HG02678 (cell line): ENCODE results near the gene HMCN1.
"Not testable (repeated sequence)": the region's sequence is repeated elsewhere in the genome, so short reads cannot be mapped to it uniquely, and the experiment has no call there.

ENCODE experiments used
- ATAC-seq: cut with Tn5 transposase; IDR thresholded peaks from one replicate; pipeline ENCODE4 v1.9.1; 2021; ENCODE audit warnings: mild to moderate bottlenecking, moderate library complexity; ENCODE audit not compliant: unreplicated experiment

Gene HMCN1

DNA sequence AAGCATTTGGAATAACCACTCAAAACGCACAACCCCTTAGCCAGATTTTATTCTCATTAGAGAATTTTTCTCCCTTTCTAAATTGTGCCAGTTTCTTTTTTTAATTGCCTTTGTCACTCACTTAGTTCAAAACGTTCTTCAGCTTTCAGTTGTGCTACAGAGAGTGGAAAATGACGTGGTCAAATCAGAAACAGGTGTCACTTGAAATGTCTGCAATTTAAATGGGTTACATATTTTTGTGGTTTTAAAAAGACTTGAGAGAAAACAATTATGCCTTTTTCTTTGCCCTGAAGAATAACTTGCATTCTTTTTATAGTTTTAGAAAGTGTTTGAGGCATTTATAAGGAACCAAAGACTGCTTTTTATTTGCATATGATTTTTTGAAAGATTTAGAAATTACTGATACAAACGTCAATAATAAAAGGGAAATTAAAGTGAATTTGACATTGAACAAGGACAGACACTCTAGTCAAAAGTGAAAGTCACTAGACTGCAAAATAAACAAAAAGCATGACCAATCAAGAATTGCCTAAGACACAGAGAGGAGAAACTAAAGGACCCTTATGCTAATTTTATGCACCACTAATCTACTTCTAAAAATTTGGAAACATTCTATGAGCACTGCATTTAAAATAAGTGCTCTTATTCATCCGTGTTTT, 449.9 kb downstream of the HMCN1 start:
- ATAC-seq: peak; percentile 67

DNA sequence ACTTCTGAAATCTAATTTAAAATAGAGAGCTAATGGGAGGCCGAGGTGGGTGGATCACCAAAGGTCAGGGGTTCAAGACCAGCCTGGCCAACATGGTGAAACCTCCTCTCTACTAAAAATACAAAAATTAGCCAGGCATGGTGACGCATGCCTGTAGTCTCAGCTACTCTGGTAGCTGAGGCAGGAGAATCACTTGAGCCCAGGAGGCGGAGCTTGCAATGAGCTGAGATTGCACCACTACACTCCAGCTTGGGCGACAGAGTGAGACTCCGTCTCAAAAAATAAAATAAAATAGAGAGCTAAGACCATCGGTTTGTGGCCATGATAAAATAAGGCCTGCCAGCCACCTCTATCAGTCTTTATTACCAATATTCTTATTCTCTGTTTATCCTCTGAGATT, 452.1 kb downstream of the HMCN1 start:
- ATAC-seq: not testable (repeated sequence)

DNA sequence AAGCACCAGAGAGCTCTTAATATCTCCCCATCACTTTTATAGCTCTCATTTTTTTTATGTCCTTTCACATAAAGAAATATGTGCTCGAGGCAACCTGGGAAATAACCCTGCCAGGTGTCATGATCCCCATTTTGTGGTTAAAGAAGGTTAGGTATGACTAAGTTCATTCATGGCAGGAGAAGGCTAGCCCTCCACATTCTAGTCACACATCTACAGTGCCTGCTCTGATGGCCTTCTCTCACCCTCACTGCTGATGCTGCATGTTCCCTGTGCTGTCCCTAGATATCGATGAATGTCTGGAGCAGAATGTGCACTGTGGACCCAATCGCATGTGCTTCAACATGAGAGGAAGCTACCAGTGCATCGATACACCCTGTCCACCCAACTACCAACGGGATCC, 453.4 kb downstream of the HMCN1 start:
- ATAC-seq: peak; percentile 59

DNA sequence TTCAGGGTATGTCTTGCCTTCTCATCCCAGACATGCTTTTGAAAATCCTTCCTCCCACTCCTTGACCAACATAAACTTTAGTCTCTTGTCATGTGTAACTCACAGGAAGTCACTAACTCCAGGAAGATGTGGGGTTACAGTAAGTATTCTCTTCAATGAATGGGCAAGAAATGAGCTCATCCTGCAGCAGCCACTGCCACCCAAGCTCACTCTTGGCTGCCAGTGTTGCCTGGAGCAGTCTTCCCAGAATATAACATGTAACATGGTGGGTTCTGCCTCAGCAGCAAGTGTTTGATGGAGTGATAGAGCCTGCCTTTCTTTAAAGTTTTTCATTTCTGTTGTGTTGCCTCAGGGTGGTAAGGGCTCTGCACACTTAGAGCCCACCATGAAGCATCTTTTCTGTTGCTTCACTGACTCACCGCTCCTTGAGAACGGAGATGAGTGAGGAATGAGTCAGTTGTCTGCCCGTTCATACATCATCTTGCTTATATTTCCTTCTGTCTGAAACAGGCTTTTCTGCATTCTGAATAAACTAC, 453.9 kb downstream of the HMCN1 start:
- peak; percentile 18 for ATAC-seq

DNA sequence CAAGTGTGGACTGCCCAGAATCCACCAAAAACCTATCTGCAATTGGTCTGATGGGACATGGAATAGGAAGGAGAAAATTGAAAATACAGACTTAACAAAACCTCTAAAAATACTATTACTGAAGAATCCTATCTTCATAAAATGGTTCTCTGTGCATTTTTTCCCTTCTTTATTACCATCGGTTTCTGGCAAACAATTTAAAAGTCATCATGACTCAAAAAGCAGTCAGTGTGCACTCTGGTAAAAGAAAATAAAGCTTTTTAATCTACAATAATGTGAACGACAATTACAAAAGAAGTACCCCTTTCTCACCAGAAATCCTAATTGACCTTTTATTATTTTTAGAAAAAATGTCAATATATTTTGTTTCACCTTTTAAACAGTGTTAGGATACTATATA, 454.5 kb downstream of the HMCN1 start:
- no peak for ATAC-seq

DNA sequence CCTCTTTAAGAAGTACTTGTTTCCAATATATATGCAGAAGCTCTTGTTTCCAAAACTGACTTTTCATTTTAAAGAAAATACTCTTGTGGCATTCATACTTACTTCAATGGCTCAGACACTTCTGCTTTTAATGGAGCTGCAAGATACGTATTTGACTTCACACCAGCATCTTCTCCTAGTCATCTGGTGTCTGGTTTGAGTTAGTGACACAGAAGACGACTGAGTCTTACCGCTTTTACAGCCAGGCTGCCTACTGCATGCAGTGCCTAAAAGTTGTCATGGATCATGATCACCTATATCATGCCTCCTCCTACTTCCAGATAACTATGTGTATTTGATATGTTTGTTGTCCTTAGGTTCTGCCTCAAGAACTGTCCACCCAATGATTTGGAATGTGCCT, 455.0 kb downstream of the HMCN1 start:
- ATAC-seq: no peak

DNA sequence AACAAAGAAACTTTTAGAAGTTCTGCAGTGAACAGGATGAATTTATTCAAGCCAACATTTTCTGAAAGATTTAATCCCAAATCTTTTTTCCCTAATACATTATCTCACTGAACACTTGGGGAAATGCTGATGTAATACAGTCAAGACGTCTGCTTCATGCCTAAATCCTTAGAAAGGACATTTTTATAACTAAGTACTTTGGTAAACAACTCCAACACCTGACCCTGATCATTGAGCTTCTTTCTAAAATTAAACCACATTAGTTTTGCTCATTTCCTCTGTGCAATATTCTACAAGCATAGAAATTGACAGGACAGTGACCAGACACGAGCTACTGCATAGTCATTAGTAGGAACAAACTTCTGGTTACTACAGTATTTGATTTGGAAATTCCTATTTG, 457.3 kb downstream of the HMCN1 start:
- ATAC-seq: no peak

DNA sequence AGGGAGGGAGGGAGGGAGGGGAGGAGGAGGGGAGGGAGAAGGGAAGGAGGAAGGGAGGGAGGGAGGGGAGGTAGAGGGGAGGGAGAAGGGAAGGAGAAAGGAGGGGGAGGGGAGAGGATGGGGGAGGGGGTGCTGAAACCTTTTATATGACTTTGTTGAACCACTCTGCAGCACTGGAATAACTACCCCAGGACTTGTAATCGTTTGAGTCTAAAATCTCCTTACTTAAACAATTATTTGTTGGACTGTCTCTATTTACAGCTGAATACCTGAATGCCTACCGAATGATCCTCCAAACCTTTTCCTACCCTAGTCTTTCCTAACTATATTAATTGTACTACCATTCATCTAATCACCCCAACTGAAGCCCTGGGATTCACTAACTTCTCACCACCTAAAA, 459.0 kb downstream of the HMCN1 start:
- no peak for ATAC-seq

DNA sequence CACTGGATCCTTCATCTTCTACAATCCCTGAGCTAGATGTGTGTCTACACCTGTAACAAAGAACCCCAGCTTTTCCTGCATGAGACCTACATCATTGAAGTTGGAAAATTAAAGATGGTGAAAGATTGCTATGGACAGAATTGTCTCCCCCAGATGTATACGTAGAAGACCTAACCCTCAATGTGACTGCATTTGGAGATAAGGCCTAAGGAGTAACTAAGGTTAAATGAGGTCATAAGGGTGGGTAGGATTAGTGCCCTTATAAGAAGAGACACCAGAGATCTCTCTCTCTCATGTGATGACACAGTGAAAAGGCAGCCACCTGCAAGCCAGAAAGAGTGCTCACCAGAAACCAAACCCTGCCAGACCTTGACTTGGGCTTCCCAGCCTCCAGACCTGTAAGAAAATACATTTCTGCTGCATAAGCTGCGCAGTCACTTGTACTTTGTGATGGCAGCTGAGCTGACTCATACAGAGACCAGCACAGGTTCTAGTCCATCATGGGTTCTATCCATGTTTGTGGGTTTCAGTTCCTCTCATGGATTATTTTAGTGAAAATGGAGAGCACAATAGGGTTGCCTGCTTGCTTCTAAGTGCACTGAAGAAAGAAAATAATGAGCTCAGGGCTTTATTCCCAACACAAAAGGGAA, 460.0 kb downstream of the HMCN1 start:
- peak; percentile 94 for ATAC-seq

DNA sequence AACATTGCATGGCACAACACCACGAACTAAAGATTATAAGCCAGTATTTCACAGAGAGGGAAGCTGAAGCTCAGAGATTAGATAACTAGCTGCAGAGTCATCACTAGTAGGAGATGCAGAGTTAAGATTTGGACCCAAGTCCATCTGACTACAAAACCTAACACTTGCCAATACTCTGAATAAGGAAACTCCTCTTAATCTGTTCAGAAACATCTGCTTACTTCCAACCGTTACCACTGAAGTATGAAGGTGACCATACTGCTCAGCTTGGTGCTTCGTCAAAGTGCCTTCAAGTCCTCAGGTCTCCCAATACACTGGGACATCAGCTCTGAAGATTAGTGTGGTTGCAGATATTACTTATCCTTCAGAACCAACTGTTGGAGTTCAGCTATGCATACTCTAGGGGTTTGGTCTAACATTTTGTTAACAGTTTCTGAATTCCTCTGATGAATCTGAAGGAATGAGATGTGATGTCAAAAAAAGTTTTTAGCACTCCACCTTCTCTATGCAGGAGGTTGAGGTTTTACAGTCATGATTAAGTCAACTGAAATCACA, 461.3 kb downstream of the HMCN1 start:
- ATAC-seq: no peak

DNA sequence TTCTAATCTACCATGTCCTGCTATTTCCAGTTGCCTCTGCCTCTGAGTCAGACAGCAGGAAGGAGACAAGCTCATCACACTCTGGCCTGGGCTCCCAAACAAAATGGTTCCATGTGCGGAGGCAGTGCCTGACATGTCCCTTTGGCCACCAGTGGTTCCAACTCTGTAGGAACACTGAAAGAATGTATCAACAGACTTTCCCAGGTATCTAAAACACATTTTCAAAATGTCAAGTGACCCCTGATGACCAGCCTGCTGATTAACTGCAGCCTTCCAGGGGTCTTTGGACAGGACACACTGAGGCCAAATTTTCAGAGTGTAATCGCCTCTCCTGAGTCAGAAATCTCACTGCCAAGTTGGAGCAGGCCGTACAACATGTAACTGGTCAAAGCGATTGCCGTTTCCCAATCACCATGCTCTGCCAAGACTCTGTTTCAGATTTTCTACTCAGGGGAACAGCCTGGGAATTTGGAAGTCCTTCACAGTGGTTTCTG, 468.1 kb downstream of the HMCN1 start:
- no peak for ATAC-seq

DNA sequence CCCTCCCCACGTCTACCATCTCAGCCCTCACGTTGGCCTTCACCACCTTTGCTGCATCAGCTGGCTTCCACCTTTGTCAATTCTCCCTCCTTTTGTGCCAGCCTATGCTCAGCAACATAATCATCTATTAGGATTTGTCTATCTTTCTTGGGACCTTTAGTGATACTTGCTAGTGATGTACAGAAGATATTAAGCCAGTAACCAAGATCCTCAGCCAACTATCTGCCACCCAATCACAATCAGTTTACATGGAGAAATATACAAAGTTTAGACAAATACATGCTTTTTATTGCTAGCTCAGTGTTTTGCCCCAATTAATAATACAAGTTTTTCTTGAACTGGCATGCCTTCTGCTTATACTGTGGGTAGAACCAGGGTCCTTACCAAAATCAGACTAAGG, 468.6 kb downstream of the HMCN1 start:
- ATAC-seq: no peak

DNA sequence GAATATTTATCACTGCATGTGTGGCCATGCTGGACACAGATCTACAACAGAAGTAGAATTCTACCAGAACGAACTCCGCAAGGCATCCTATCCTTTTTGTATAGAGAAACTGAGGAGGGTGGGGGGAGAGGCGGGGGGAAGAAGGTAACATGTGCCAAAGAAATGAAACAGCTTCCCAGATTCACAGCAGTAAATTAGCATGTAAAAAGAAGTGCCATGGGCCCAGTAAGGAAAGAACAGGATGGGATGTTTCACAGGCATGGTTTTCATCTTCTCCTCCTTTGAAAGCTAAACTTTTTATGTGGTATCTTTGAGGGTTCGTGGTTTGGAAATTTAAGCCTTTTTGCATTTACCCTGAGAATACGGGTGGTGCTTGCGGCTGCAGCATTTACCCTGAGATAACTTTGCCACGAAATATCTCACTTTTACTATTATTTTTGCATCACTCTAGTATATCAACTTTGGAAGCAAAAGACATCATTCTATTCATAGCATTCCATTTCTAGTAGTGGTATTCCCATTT, 471.9 kb downstream of the HMCN1 start:
- ATAC-seq: no peak

DNA sequence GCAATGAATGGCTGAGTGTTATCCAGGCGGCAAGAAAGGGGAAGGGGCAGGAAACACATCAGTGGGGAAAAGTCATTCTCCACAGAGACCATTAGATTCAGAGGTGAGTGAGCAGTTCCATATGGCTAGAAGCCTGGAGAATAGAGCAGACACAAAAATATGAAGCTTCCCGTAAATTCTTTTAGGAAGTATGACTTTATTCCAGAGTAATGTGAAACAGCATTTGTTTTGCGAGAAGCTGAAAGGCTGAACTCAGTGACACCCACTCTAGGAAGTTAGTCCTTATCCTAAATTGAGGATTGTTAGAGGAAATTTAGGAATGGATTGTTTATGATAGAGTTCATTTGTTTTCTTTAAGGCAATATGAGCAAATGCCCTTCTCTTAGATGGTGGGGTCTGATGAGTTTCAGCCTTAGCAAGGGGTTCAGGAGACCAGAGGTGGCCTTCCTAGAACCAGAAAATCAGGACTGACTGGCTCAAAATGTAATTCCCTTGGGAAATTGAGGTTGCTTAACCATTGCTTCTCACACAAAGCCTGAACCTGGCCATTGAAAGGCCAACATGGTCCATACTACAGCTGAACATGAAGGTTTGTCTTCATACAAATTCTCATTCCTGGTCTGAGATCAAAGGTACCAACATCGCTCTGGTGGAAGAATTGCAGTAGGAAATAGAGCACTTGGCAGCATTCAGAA, 473.3 kb downstream of the HMCN1 start:
- ATAC-seq: no peak

DNA sequence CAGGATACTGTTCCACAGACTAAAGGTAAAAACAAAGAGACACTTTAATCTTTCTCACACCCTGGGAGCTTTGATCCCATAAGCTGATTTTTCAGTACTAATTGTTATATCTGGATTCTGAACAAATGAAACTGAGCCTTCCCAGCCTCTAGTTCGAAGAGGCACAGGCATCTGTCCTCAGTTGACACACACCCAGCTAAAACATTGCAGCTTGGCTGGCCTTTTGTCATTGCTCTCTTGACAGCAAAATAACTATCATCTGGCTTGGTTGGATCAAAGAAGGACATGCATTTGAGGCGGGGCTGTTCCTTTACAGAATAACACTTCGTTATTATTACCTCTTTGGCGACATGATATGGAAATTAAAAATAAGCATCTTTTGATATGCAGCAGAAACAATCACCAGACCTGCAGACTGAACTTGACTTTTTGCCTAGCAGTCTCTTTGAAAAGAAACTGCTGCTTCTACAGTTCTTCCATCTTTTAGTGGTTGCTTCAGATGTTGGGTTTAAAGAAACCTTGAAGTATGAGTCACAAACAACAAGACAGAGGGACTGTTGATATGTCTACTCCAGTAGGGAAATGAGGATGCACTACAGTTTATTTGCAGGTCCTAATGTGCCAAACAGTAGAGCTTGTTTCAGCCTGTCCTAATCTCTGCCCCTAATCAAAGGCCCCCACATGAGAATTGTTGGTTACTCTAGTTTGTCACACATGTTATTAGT, 474.4 kb downstream of the HMCN1 start:
- ATAC-seq: no peak

DNA sequence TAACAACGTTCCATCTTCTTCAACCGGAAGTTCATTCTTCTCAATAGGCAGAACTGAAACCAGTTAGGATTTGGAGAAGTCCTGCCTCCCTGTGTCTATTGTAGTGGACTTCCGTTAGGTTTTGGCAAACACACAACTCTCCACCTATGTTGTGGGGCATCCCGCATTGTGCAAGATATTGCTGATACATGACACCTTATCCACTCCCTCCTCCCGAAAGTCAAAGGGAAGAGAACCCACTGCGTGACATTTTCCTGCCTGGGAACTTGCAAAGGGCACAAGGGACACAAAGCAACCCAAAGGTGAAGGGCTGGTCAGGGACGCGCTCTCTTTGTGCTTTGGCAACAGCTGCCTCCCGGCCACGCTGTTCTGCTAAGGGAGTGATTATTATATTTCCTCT, 476.1 kb downstream of the HMCN1 start:
- no peak for ATAC-seq

DNA sequence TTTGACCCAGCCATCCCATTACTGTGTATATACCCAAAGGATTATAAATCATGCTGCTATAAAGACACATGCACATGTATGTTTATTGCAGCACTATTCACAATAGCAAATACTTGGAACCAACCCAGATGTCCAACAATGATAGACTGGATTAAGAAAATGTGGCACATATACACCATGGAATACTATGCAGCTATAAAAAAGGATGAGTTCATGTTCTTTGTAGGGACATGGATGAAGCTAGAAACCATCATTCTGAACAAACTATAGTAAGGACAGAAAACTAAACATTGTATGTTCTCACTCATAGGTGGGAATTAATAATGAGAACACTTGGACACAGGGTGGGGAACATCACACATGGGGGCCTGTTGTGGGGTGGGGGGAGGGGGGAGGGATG, 477.4 kb downstream of the HMCN1 start:
- not testable (repeated sequence) for ATAC-seq

DNA sequence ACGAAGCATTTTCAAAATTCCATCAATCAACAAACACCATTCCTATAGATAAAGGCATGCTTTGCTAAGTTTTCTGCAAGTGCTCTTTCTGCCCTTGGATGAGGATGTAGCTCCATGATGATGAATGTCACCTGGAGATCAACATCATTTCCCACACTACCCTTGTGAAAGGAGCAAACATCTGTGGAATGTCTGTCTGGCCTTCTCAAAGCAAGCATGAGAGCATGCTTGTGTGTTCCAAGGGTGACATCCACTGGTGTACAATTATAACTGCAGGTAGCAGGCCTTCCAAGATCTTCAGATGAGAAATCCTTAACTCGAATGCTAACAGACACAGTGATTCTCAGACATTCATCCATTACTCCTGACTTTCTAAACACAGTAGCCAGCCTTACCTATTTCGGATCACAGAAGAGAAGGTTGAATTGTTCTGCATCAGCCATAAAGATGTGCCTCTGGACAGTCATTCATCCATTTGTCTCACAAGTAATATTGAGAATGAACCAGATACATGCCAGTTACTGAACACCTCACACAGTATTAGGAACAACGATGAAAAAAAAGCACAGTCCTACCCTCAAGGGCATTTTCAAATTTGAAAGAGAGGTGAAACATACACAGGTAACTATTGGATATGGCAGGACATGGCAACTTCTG, 478.5 kb downstream of the HMCN1 start:
- peak; percentile 85 for ATAC-seq

DNA sequence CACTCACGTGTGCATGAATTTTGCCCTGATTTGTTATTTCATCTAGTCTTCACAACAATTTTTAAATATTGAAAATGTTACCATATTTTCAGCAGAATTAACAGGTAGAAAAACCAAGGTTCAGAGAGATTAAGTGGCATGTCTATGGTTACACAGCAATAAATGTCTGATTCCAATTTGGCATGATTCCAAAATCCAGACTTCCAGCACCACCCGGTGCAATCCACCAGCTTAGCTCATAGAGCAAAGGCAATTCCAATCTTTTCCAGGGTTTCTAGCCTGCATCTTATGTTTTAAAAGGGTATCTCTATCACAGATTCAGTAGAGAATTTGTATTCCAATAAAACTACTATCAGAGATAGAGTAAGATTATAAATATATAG, 479.0 kb downstream of the HMCN1 start:
- ATAC-seq: no peak

DNA sequence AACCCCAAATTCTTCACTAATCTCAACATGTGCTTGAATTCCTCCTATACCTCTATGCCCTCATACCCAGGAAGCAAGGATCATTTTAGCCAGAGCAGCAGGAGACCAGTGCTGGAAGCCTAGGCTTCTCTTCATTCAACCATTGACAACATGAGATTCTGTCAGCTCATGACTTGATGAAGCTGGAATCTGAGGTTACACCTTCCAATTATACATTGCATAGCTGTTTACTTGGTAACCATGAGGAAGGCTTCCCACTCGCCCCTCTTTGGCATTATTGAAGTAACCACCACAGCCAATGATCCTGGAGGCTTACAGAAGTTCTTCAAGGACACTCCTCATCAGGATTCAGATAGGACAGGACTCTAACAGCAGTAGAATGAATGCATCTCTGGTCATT, 480.6 kb downstream of the HMCN1 start:
- ATAC-seq: no peak
